KMS-11 (cell line): ENCODE results near the gene TSR1.

Source experiments
- H2AFZ ChIP-seq: fragments of 200-600 bp; sonication (generic); 2 replicates; pipeline ENCODE4 v1.6.1; 2016; ENCODE audit warnings: antibody characterized with exemption, mixed run types, low read depth
- H3K27ac ChIP-seq: fragments of 200-600 bp; sonication (generic); 2 replicates; pipeline ENCODE4 v1.6.1; 2016; ENCODE audit warnings: mild to moderate bottlenecking, mixed run types
- H3K27me3 ChIP-seq: fragments of 200-600 bp; sonication (generic); 2 replicates; pipeline ENCODE4 v1.6.1; 2017; ENCODE audit warnings: mild to moderate bottlenecking, low read depth, mixed run types, moderate library complexity; ENCODE audit not compliant: insufficient read depth
- H3K36me3 ChIP-seq: fragments of 200-600 bp; sonication (generic); 2 replicates; pipeline ENCODE4 v1.6.1; 2017; ENCODE audit warnings: mild to moderate bottlenecking, mixed run types; ENCODE audit not compliant: insufficient read depth
- H3K4me1 ChIP-seq: fragments of 200-600 bp; sonication (generic); 2 replicates; pipeline ENCODE4 v1.6.1; 2016; ENCODE audit warnings: mild to moderate bottlenecking, low read depth, mixed run types; ENCODE audit not compliant: poor library complexity, severe bottlenecking
- H3K4me2 ChIP-seq: fragments of 200-600 bp; sonication (generic); 2 replicates; pipeline ENCODE4 v1.7.0; 2016; ENCODE audit warnings: mild to moderate bottlenecking, mixed run types
- H3K4me3 ChIP-seq: fragments of 200-600 bp; sonication (generic); IDR thresholded peaks from 2 replicates; pipeline ENCODE4 v1.6.1; 2017; ENCODE audit warnings: low read depth, low read length, mixed read lengths; ENCODE audit not compliant: insufficient read depth
- H3K79me2 ChIP-seq: fragments of 200-600 bp; sonication (generic); 2 replicates; pipeline ENCODE4 v1.6.1; 2016; ENCODE audit warnings: low read depth, mixed run types; ENCODE audit not compliant: insufficient read depth
- H3K9ac ChIP-seq: fragments of 200-600 bp; sonication (generic); 2 replicates; pipeline ENCODE4 v1.6.1; 2016; ENCODE audit warnings: mild to moderate bottlenecking, mixed run types
- H4K20me1 ChIP-seq: fragments of 200-600 bp; sonication (generic); 2 replicates; pipeline ENCODE4 v1.6.1; 2016; ENCODE audit warnings: mild to moderate bottlenecking, mixed run types; ENCODE audit not compliant: insufficient read depth
- CTCF ChIP-seq: fragments of 200-600 bp; sonication (generic); conservative IDR thresholded peaks from 2 replicates; pipeline ENCODE4 v1.6.1; 2017; ENCODE audit warnings: low read depth, mild to moderate bottlenecking, antibody characterized with exemption, low read length, moderate library complexity, mixed read lengths

TSR1 gene

GRCh38 chr17:2361010-2361760 lies 24.9 kb upstream of the TSR1 start:
- H3K27ac ChIP-seq, result no peak overlapping the region
- H4K20me1 ChIP-seq, result no peaks in the 10 kb centered on the region
- no peak overlapping the region for H3K9ac ChIP-seq
- H3K79me2 ChIP-seq, result no peaks in the 10 kb centered on the region
- no peaks in the 10 kb centered on the region for H3K27me3 ChIP-seq
- no peaks in the 10 kb centered on the region for H3K36me3 ChIP-seq
- no peak overlapping the region for H3K4me3 ChIP-seq
- H2AFZ ChIP-seq, result no peak overlapping the region
- TF ChIP-seq CTCF, result no peak
- H3K4me2 ChIP-seq, result no peak overlapping the region
- no peaks in the 10 kb centered on the region for H3K4me1 ChIP-seq

- Histone ChIP-seq H3K79me2 (no peaks in the 10 kb centered on the region), H3K36me3 (no peaks in the 10 kb centered on the region), H3K4me1 (peaks cover 8% of the 10 kb centered on the region), H3K9ac (no peak overlapping the region), H4K20me1 (no peaks in the 10 kb centered on the region), H3K27ac (no peak overlapping the region), H3K27me3 (no peaks in the 10 kb centered on the region), H2AFZ (no peak overlapping the region), H3K4me3 (no peak overlapping the region), H3K4me2 (no peak overlapping the region)
- no peak for TF ChIP-seq CTCF
Measured at GRCh38 chr17:2357931-2358434, 21.7 kb upstream of the TSR1 start.

- Histone ChIP-seq H3K4me3 (no peak overlapping the region), H3K4me2 (no peak overlapping the region), H4K20me1 (no peaks in the 10 kb centered on the region), H3K4me1 (peaks cover 9% of the 10 kb centered on the region), H3K36me3 (no peaks in the 10 kb centered on the region), H3K79me2 (no peaks in the 10 kb centered on the region), H3K27me3 (no peaks in the 10 kb centered on the region), H3K27ac (no peak overlapping the region), H2AFZ (no peak overlapping the region), H3K9ac (no peak overlapping the region)
- no peak for TF ChIP-seq CTCF
Measured at GRCh38 chr17:2357237-2357636, 21.0 kb upstream of the TSR1 start.

GRCh38 chr17:2354311-2354710 lies 18.1 kb upstream of the TSR1 start:
- Histone ChIP-seq H3K27me3 (no peaks in the 10 kb centered on the region), H3K4me3 (no peak overlapping the region), H3K4me1 (peaks cover 9% of the 10 kb centered on the region), H3K79me2 (no peaks in the 10 kb centered on the region), H3K36me3 (no peaks in the 10 kb centered on the region), H4K20me1 (no peaks in the 10 kb centered on the region), H3K9ac (no peak overlapping the region), H3K27ac (no peak overlapping the region), H2AFZ (no peak overlapping the region), H3K4me2 (no peak overlapping the region)
- no peak for TF ChIP-seq CTCF
